ENCODE data around the gene SLC35F3. TPM values are rescaled to one million over a fixed set of nuclear protein-coding genes. Genes with fewer than 3 reads are reported as not detected.

The SLC35F3 gene
- total RNA-seq, 1 donor from 2014 or later = 0.49 TPM

- Histone ChIP-seq H3K27ac (no peak overlapping the region), H3K36me3 (no peaks in the 10 kb centered on the region), H3K9me3 (no peaks in the 10 kb centered on the region), H3K27me3 (no peaks in the 10 kb centered on the region), H3K4me1 (no peaks in the 10 kb centered on the region), H3K4me3 (no peak overlapping the region)
- TF ChIP-seq POLR2AphosphoS5 (IDR thresholded peaks at IDR 0.05; ENCODE audit: insufficient read depth in 1 of 2, low read depth in 1 of 2) = no peak
- TF ChIP-seq CTCF (IDR thresholded peaks at IDR 0.05) = no peak
- no peak for TF ChIP-seq POLR2A (IDR thresholded peaks at IDR 0.05)
- DNase-seq (ENCODE audit: extremely low spot score in 2 of 2) = no peak
- intact Hi-C loops (cut with DNase I) = no loop called here
These were observed 318.2 kb downstream of the SLC35F3 start for GRCh38 chr1:234222561-234223280.

GRCh38 chr1:234226113-234226818 is 321.8 kb downstream of the SLC35F3 start:
- no peak for DNase-seq (ENCODE audit: extremely low spot score in 2 of 2)
- Histone ChIP-seq H3K4me3 (no peak overlapping the region), H3K4me1 (no peaks in the 10 kb centered on the region), H3K9me3 (no peaks in the 10 kb centered on the region), H3K27me3 (no peaks in the 10 kb centered on the region), H3K27ac (no peak overlapping the region), H3K36me3 (no peaks in the 10 kb centered on the region)
- no peak for TF ChIP-seq CTCF (IDR thresholded peaks at IDR 0.05)
- no peak for TF ChIP-seq POLR2AphosphoS5 (IDR thresholded peaks at IDR 0.05; ENCODE audit: insufficient read depth in 1 of 2, low read depth in 1 of 2)
- no peak for TF ChIP-seq POLR2A (IDR thresholded peaks at IDR 0.05)
- intact Hi-C loops (cut with DNase I) = no loop called here

GRCh38 chr1:234226819-234227165 is 322.3 kb downstream of the SLC35F3 start:
- H3K36me3 ChIP-seq = no peaks in the 10 kb centered on the region
- H3K4me1 ChIP-seq = no peaks in the 10 kb centered on the region
- no peaks in the 10 kb centered on the region for H3K27me3 ChIP-seq
- DNase-seq (ENCODE audit: extremely low spot score in 2 of 2) = no peak
- H3K4me3 ChIP-seq = no peak overlapping the region
- intact Hi-C loops (cut with DNase I) = no loop called here
- TF ChIP-seq POLR2A (IDR thresholded peaks at IDR 0.05) (no peak), CTCF (IDR thresholded peaks at IDR 0.05) (no peak), POLR2AphosphoS5 (IDR thresholded peaks at IDR 0.05; ENCODE audit: insufficient read depth in 1 of 2, low read depth in 1 of 2) (no peak)
- no peak overlapping the region for H3K27ac ChIP-seq
- H3K9me3 ChIP-seq = no peaks in the 10 kb centered on the region

- intact Hi-C loops (cut with DNase I) = loop anchor here (5.0 kb wide), 1 partner anchor 1378 kb away; no protein-coding TSS in a partner anchor
- no peak overlapping the region for H3K27ac ChIP-seq
- H3K9me3 ChIP-seq = no peaks in the 10 kb centered on the region
- TF ChIP-seq POLR2AphosphoS5 (IDR thresholded peaks at IDR 0.05; ENCODE audit: insufficient read depth in 1 of 2, low read depth in 1 of 2) (no peak), CTCF (IDR thresholded peaks at IDR 0.05) (no peak), POLR2A (IDR thresholded peaks at IDR 0.05) (no peak)
- H3K4me1 ChIP-seq = no peaks in the 10 kb centered on the region
- H3K4me3 ChIP-seq = no peak overlapping the region
- no peaks in the 10 kb centered on the region for H3K36me3 ChIP-seq
- H3K27me3 ChIP-seq = no peaks in the 10 kb centered on the region
- DNase-seq (ENCODE audit: extremely low spot score in 2 of 2) = no peak
These were observed 325.3 kb downstream of the SLC35F3 start for GRCh38 chr1:234229581-234230387.
